Activated B cell treated with CpG ODN at 0.5 μM for 24 hours (primary cell): ENCODE data around the gene TOLLIP. TPM values are rescaled to one million over a fixed set of nuclear protein-coding genes. Genes with fewer than 3 reads are reported as not detected.
"Not testable (repeated sequence)": the region's sequence is repeated elsewhere in the genome, so short reads cannot be mapped to it uniquely, and the experiment has no call there.

ENCODE experiments used
- ATAC-seq: fragments of 200-7000 bp; cut with Tn5 transposase; one replicate; pipeline ENCODE4 v1.10.0; 2021; ENCODE audit warnings: low read depth, mild to moderate bottlenecking, moderate library complexity
- CTCF ChIA-PET: fragments of 350-600 bp; sonication (Branson Sonifier 250); formaldehyde crosslinking; loops from one replicate; lab custom pipeline; 2021; ENCODE audit warnings: antibody characterized with exemption; lab: Charles Lee
- POLR2A ChIA-PET: fragments of 350-600 bp; sonication (Branson Sonifier 250); formaldehyde crosslinking; loops from one replicate; lab custom pipeline; 2021; ENCODE audit warnings: antibody characterized with exemption; lab: Charles Lee
- DNase-seq: peaks from one replicate; pipeline ENCODE4 v3.0.0; 2022
- H3K27ac Mint-ChIP-seq: one replicate; pipeline ENCODE4 v1.8.0; 2020; ENCODE audit warnings: mixed read lengths
- H3K27me3 Mint-ChIP-seq: one replicate; pipeline ENCODE4 v1.8.0; 2021; ENCODE audit warnings: mixed read lengths
- H3K36me3 Mint-ChIP-seq: one replicate; pipeline ENCODE4 v1.8.0; 2021; ENCODE audit warnings: low read depth, mixed read lengths
- H3K4me1 Mint-ChIP-seq: one replicate; pipeline ENCODE4 v1.8.0; 2021; ENCODE audit warnings: mixed read lengths
- H3K4me3 Mint-ChIP-seq: one replicate; pipeline ENCODE4 v1.8.0; 2020; ENCODE audit warnings: mild to moderate bottlenecking, mixed read lengths
- H3K9me3 Mint-ChIP-seq: one replicate; pipeline ENCODE4 v1.8.0; 2020; ENCODE audit warnings: mixed read lengths
- intact Hi-C: fragments of 100-400 bp; cut with micrococcal nuclease; formaldehyde crosslinking; loops from one replicate; pipeline ENCODE4 v1.15.1; 2024
- total RNA-seq: library from RNA; stranded (reverse); gene quantifications from 2 replicates; pipeline ENCODE4 v1.2.3, GENCODE V29; 2022
- TF ChIP-seq, protein P1 (sequence below): fragments of 200-600 bp; IDR thresholded peaks from one replicate; pipeline ENCODE4 v1.8.0; 2022; ENCODE audit warnings: antibody characterized with exemption, mild to moderate bottlenecking

The TOLLIP gene
- total RNA-seq, 1 donor from 2014 or later, result 46.4 TPM

DNA sequence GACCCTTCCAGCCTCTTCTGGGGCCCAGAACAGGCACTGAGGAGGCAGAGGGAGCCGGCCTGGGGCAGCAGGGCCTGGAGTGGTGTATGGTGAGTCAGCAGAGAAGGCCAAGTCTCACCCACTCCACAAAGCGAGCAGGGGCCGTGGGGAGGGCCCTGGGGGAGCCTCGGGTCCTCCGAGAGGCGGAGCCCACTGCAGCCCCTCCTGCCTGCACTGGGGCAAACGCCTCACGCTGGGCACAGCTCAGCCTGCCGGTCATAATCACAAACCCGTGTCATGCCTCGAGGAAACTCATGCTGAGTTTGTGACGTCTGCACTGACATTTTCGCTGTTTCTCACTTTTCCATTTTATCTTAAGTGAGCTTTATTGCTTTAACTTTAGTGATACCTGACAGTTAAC is 38.4 kb downstream of the TOLLIP start:
- ATAC-seq, result no peak
- POLR2A ChIA-PET, result no interaction called here
- H3K4me1 Mint-ChIP-seq, result peaks cover 1% of the 10 kb centered on the region
- no peaks in the 10 kb centered on the region for H3K27me3 Mint-ChIP-seq
- H3K27ac Mint-ChIP-seq, result no peak overlapping the region
- TF ChIP-seq, protein P1, sequence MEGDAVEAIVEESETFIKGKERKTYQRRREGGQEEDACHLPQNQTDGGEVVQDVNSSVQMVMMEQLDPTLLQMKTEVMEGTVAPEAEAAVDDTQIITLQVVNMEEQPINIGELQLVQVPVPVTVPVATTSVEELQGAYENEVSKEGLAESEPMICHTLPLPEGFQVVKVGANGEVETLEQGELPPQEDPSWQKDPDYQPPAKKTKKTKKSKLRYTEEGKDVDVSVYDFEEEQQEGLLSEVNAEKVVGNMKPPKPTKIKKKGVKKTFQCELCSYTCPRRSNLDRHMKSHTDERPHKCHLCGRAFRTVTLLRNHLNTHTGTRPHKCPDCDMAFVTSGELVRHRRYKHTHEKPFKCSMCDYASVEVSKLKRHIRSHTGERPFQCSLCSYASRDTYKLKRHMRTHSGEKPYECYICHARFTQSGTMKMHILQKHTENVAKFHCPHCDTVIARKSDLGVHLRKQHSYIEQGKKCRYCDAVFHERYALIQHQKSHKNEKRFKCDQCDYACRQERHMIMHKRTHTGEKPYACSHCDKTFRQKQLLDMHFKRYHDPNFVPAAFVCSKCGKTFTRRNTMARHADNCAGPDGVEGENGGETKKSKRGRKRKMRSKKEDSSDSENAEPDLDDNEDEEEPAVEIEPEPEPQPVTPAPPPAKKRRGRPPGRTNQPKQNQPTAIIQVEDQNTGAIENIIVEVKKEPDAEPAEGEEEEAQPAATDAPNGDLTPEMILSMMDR, result no peak
- DNase-seq, result no peak
- H3K4me3 Mint-ChIP-seq, result no peak overlapping the region
- CTCF ChIA-PET, result no interaction called here
- H3K9me3 Mint-ChIP-seq, result peaks cover 5% of the 10 kb centered on the region
- peaks cover 9% of the 10 kb centered on the region for H3K36me3 Mint-ChIP-seq
- intact Hi-C loops, result no loop called here

DNA sequence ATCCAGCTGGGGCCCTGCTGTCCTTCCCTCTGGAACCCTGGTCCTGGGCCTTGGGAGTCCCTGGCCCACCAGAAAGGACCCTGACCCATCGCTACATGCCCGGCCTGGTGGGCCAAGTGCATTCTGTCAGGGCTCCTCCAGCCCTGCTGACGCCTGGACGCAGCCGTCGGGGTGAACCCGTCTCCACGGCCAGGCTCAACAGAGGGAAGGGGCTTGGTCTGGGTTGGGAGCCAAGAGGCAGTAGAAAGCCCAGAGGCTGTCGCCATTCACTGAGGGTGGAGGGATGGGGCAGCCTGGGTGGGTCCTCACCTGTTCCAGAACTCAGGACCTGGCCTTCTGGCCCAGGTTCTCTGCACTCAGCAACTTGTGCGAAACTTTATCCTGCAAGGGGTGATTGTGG is 39.0 kb downstream of the TOLLIP start:
- H3K4me3 Mint-ChIP-seq, result no peak overlapping the region
- peaks cover 1% of the 10 kb centered on the region for H3K4me1 Mint-ChIP-seq
- peaks cover 5% of the 10 kb centered on the region for H3K9me3 Mint-ChIP-seq
- ChIA-PET CTCF (no interaction called here), POLR2A (no interaction called here)
- no peaks in the 10 kb centered on the region for H3K27me3 Mint-ChIP-seq
- ATAC-seq (no peak), DNase-seq (no peak)
- peaks cover 3% of the 10 kb centered on the region for H3K36me3 Mint-ChIP-seq
- TF ChIP-seq, protein P1, result no peak
- H3K27ac Mint-ChIP-seq, result no peak overlapping the region
- intact Hi-C loops, result no loop called here

DNA sequence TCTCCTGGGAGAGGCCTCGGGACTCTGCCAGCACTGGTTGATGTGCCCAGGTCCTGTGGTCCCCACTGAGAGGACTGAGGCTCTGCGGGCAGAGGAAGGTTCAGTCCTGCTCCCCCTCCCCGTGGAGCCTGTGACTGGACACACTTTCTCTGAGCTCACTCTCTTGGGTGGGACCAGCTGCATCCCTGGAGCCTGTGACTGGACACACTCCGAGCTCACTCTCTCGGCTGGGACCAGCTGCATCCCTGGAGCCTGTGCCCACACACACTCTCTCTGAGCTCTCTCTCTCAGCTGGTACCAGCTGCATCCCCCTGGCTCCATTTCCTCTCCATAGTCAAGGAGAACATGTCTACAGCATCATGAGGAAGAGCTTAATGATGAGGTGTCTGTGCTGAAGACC is 39.5 kb downstream of the TOLLIP start:
- intact Hi-C loops, result no loop called here
- POLR2A ChIA-PET, result no interaction called here
- ATAC-seq, result no peak
- H3K27ac Mint-ChIP-seq, result no peak overlapping the region
- H3K4me1 Mint-ChIP-seq, result peaks cover 1% of the 10 kb centered on the region
- TF ChIP-seq, protein P1, result no peak
- H3K9me3 Mint-ChIP-seq, result peaks cover 10% of the 10 kb centered on the region
- H3K36me3 Mint-ChIP-seq, result no peaks in the 10 kb centered on the region
- DNase-seq, result no peak
- CTCF ChIA-PET, result no interaction called here
- H3K4me3 Mint-ChIP-seq, result no peak overlapping the region
- H3K27me3 Mint-ChIP-seq, result no peaks in the 10 kb centered on the region

- Mint-ChIP-seq H3K36me3 (peaks cover 4% of the 10 kb centered on the region), H3K4me3 (no peak overlapping the region), H3K27me3 (no peaks in the 10 kb centered on the region), H3K27ac (no peak overlapping the region), H3K9me3 (peaks cover 16% of the 10 kb centered on the region), H3K4me1 (peaks cover 10% of the 10 kb centered on the region)
- ChIA-PET POLR2A (interaction anchor here (0.5 kb wide), 1 partner anchor 116 kb away, joined by 3 read pairs; no protein-coding TSS in a partner anchor), CTCF (no interaction called here)
- DNase-seq (no peak), ATAC-seq (no peak)
- TF ChIP-seq, protein P1, result no peak
- intact Hi-C loops, result no loop called here
Measured at GRCh38 chr11:1267441-1268100, 41.9 kb downstream of the TOLLIP start.

DNA sequence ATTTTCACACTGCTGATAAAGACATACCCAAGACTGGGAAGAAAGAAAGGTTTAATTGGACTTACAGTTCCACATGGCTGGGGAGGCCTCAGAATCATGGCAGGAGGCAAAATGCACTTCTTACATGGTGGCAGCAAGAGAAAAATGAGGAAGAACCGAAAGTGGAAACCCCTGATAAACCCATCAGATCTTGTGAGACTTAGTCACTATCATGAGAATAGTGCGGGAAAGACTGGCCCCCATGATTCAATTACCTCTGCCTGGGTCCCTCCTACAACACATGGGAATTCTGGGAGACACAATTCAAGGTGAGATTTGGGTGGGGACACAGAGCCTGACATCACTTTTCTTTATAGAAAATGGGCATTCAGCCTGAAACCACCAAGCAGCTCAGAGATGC is 42.5 kb downstream of the TOLLIP start:
- H3K36me3 Mint-ChIP-seq, POLR2A ChIA-PET, H3K27me3 Mint-ChIP-seq, ATAC-seq, H3K27ac Mint-ChIP-seq, DNase-seq, H3K4me3 Mint-ChIP-seq, CTCF ChIA-PET, intact Hi-C loops: not testable (repeated sequence)
- H3K4me1 Mint-ChIP-seq, result peaks cover 14% of the 10 kb centered on the region
- peaks cover 16% of the 10 kb centered on the region for H3K9me3 Mint-ChIP-seq

- CTCF ChIA-PET, DNase-seq, intact Hi-C loops, H3K27ac Mint-ChIP-seq, H3K36me3 Mint-ChIP-seq, H3K27me3 Mint-ChIP-seq, H3K4me3 Mint-ChIP-seq, POLR2A ChIA-PET, ATAC-seq: not testable (repeated sequence)
- H3K4me1 Mint-ChIP-seq, result peaks cover 15% of the 10 kb centered on the region
- peaks cover 16% of the 10 kb centered on the region for H3K9me3 Mint-ChIP-seq
Measured at GRCh38 chr11:1265480-1265879, 44.0 kb downstream of the TOLLIP start.

DNA sequence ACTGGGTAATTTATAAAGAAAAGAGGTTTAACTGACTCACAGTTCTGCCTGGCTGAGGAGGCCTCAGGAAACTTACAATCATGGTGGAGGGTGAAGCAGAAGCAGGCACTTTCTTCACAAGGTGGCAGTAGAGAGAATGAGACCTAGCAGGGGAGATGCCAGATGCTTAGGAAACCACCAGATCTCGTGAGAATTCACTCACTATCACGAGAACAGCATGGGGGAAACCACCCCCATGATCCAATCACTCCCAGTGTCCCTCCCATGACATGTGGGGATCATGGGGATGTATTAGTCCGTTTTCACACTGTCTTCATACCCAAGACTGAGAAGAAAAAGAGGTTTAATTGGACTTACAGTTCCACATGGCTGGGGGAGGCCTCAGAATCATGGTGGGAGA is 45.0 kb downstream of the TOLLIP start:
- H3K4me3 Mint-ChIP-seq, CTCF ChIA-PET, DNase-seq, H3K27ac Mint-ChIP-seq, H3K27me3 Mint-ChIP-seq, H3K36me3 Mint-ChIP-seq, intact Hi-C loops, POLR2A ChIA-PET: not testable (repeated sequence)
- ATAC-seq, result peak; percentile 16
- H3K4me1 Mint-ChIP-seq, result peaks cover 15% of the 10 kb centered on the region
- peaks cover 16% of the 10 kb centered on the region for H3K9me3 Mint-ChIP-seq
